HEK293T (cell line): ENCODE results near the gene ACTA1.
"Not testable (repeated sequence)": the region's sequence is repeated elsewhere in the genome, so short reads cannot be mapped to it uniquely, and the experiment has no call there.

ENCODE experiments used
- CTCF ChIA-PET: fragments of 350-600 bp; formaldehyde crosslinking; extraction: SDS; loops from one replicate; lab custom pipeline; 2021; ENCODE audit warnings: antibody characterized with exemption, inconsistent platforms; lab: Yijun Ruan, JAX
- POLR2A ChIA-PET: fragments of 350-600 bp; formaldehyde crosslinking; extraction: SDS; loops from one replicate; lab custom pipeline; 2020; ENCODE audit warnings: antibody characterized with exemption, inconsistent platforms; lab: Yijun Ruan, JAX
- DNase-seq: peaks from one replicate; pipeline ENCODE4 v3.0.0; 2012; ENCODE audit warnings: mixed read lengths; ENCODE audit errors: extremely low spot score
- ARNT ChIP-seq: fragments of 450-650 bp; IDR thresholded peaks from 2 replicates; pipeline ENCODE4 v1.6.1; 2017; ENCODE audit warnings: mild to moderate bottlenecking
- BHLHE40 ChIP-seq: fragments of 450-650 bp; IDR thresholded peaks from 2 replicates; pipeline ENCODE4 v1.6.1; 2016; ENCODE audit warnings: mild to moderate bottlenecking, moderate library complexity, borderline replicate concordance
- CTBP1 ChIP-seq: fragments of 450-650 bp; IDR thresholded peaks from 2 replicates; pipeline ENCODE4 v1.6.1; 2016; ENCODE audit warnings: borderline replicate concordance
- ELF4 ChIP-seq: fragments of 450-650 bp; IDR thresholded peaks from 2 replicates; pipeline ENCODE4 v1.6.1; 2017; ENCODE audit warnings: antibody characterized with exemption
- FOXA1 ChIP-seq: fragments of 450-650 bp; IDR thresholded peaks from 2 replicates; pipeline ENCODE4 v1.6.1; 2016; ENCODE audit warnings: mild to moderate bottlenecking
- FOXK2 ChIP-seq: fragments of 450-650 bp; IDR thresholded peaks from 2 replicates; pipeline ENCODE4 v1.6.1; 2016; ENCODE audit warnings: mild to moderate bottlenecking
- FOXM1 ChIP-seq: fragments of 450-650 bp; IDR thresholded peaks from 2 replicates; pipeline ENCODE4 v1.6.1; 2017; ENCODE audit warnings: mild to moderate bottlenecking, borderline replicate concordance
- HDGF ChIP-seq: fragments of 450-650 bp; IDR thresholded peaks from 2 replicates; pipeline ENCODE4 v1.6.1; 2017; ENCODE audit warnings: antibody characterized with exemption, borderline replicate concordance
- L3MBTL2 ChIP-seq: fragments of 450-650 bp; conservative IDR thresholded peaks from 2 replicates; pipeline ENCODE4 v1.6.1; 2016; ENCODE audit warnings: mild to moderate bottlenecking
- LEF1 ChIP-seq: fragments of 450-650 bp; IDR thresholded peaks from 2 replicates; pipeline ENCODE4 v1.6.1; 2017; ENCODE audit warnings: mild to moderate bottlenecking, borderline replicate concordance
- NFRKB ChIP-seq: fragments of 450-650 bp; IDR thresholded peaks from 2 replicates; pipeline ENCODE4 v1.6.1; 2016; ENCODE audit warnings: mild to moderate bottlenecking, moderate library complexity
- SP1 ChIP-seq: fragments of 450-650 bp; IDR thresholded peaks from 2 replicates; pipeline ENCODE4 v1.6.1; 2017
- SUZ12 ChIP-seq: fragments of 450-650 bp; IDR thresholded peaks from 2 replicates; pipeline ENCODE4 v1.6.1; 2016; ENCODE audit warnings: mild to moderate bottlenecking
- TARDBP ChIP-seq: fragments of 450-650 bp; IDR thresholded peaks from 2 replicates; pipeline ENCODE4 v1.6.1; 2016
- ZNF384 ChIP-seq: fragments of 450-650 bp; IDR thresholded peaks from 2 replicates; pipeline ENCODE4 v1.6.1; 2016
- TF ChIP-seq, protein P1 (sequence below): fragments of 450-650 bp; IDR thresholded peaks from 2 replicates; pipeline ENCODE4 v1.6.1; 2016

Gene ACTA1

DNA sequence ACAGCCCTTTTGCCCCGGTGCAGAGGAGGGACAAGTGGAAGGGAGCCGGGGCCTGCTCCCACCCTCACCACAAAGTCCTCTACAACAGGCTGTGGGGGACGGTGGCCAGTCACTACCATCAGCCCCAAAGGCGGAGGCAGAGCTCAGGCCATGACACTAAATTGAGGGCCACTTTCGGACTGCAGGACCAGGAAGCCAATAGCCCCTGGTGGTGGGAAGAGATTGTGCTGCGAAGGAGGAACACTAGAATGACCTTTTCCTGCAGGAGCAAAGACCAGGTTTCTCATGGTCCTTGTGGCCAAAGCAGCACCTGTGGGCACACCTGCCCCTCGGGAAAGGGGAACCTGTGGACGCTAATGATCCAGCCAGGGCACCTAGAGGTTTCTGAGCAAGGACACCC lies 30.3 kb downstream of the ACTA1 start:
- ChIA-PET POLR2A (no interaction called here), CTCF (interaction anchor here (0.7 kb wide), 1 partner anchor 21 kb away, joined by 3 read pairs; no protein-coding TSS in a partner anchor)
- TF ChIP-seq BHLHE40 (no peak), SP1 (no peak)
- peak; percentile 22 for DNase-seq

DNA sequence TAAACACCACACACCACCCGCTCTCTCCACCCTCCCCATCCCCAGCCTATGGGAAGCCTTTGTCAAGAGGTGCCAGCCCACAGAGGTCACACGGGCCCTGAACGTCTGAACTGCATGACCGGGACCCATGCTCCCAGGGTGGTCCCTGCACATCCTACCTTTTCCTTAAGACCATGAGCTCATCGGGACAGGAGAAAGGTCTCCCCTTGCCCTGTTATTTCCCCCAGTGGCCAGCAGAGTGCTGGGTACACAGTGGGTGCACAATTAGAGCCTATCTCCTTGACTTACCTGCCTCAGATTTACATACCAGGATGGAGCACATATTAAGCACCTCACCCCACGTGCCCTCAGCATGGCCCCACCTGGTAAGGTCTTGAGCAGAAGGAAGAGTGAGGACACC lies 30.9 kb downstream of the ACTA1 start:
- POLR2A ChIA-PET: no interaction called here

DNA sequence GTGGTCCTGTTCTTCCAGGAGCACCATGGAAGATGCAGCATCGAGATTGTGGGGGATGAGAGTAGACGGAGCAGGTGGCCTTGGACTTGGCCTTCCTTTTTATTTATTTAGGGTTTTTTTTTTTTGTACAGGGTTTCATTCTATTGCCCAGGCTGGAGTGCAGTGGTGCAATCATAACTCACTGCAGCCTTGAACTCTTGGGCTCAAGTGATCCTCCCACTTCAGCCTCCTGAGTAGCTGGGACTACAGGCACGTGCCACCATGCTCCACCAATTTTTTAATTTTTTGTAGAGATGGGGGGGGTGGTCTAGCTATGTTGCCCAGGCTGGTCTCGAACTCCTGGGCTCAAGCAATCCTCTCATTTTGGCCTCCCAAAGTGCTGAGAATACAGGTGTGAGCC lies 31.6 kb downstream of the ACTA1 start:
- DNase-seq, POLR2A ChIA-PET: not testable (repeated sequence)
- CTCF ChIA-PET: interaction anchor here (0.6 kb wide), 1 partner anchor 1173 kb away, joined by 3 read pairs; no protein-coding TSS in a partner anchor

More for the DNA sequence above, 30.9 kb downstream of the ACTA1 start:
- CTCF ChIA-PET: interaction anchor here (0.6 kb wide), 1 partner anchor 1174 kb away, joined by 3 read pairs; no protein-coding TSS in a partner anchor
- TF ChIP-seq ELF4 (no peak), HDGF (no peak), FOXM1 (no peak), LEF1 (no peak), SUZ12 (no peak), FOXA1 (no peak), FOXK2 (no peak), CTBP1 (no peak), ZNF384 (no peak), NFRKB (no peak)
- TF ChIP-seq, protein P1, sequence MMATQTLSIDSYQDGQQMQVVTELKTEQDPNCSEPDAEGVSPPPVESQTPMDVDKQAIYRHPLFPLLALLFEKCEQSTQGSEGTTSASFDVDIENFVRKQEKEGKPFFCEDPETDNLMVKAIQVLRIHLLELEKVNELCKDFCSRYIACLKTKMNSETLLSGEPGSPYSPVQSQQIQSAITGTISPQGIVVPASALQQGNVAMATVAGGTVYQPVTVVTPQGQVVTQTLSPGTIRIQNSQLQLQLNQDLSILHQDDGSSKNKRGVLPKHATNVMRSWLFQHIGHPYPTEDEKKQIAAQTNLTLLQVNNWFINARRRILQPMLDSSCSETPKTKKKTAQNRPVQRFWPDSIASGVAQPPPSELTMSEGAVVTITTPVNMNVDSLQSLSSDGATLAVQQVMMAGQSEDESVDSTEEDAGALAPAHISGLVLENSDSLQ: no peak
- no peak for DNase-seq

DNA sequence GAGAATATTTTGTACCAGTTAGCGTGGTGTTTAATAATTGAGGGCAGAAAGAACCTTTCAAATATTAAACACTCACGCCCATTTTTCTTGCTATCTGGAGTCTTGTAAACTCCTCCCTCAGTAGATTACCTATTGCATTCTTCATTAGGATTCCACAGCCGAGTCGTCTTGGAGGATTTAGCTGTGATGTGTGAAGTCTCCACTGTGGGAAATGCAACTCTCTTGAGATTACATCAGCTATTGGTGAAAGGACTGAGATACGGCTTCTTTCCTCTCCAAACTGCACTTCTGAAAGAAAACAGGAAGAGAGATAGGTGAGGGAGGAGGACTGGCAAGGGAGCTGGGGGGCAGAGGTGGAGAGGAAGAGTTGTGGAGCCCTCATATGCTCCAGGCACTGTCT lies 36.1 kb downstream of the ACTA1 start:
- no peak for TF ChIP-seq FOXM1
- TF ChIP-seq TARDBP: no peak
- no peak for TF ChIP-seq HDGF
- TF ChIP-seq FOXK2: no peak
- no peak for TF ChIP-seq BHLHE40
- no peak for TF ChIP-seq LEF1
- no peak for TF ChIP-seq L3MBTL2
- no peak for TF ChIP-seq FOXA1
- TF ChIP-seq SUZ12: no peak
- no peak for TF ChIP-seq ZNF384
- TF ChIP-seq, protein P1: no peak
- TF ChIP-seq SP1: no peak
- TF ChIP-seq NFRKB: no peak
- no peak for TF ChIP-seq ELF4
- TF ChIP-seq CTBP1: no peak
- TF ChIP-seq ARNT: no peak
- CTCF ChIA-PET: interaction anchor here (0.6 to 1.3 kb wide), 3 partner anchors 9 to 105 kb away, joined by 3 to 4 read pairs (median 3); no protein-coding TSS in a partner anchor
- no peak for DNase-seq
- POLR2A ChIA-PET: interaction anchor here (1.2 kb wide), 1 partner anchor 24 kb away, joined by 3 read pairs; no protein-coding TSS in a partner anchor

DNA sequence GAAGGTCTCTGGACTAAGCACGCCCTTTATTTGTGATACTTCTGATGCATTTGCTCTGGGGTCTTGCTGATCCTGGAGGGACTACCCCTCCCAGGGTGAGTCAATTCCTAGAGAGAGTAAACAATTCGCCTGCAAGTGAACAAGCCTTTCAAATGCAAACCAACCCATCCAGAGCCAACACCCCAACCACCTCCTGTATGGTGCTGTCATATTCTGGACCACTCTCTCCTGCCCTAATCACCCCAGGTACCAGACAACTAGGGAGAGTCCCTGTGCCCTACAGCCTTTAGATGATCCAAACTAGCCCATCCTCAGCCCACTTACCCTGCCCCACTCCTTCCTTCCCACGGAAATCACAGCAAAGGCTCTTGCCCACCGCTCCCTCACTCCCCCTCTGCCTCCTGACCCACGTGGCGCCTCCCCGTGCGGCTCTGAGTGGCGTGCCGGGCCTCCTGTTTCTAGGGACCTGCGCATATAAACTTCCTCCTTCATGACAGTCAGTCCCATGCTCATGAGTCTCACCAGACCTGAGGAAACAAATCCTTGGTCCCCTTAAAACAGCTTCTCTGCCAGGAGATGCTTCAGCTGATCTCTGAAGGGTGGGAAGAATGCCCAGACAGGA lies 37.2 kb downstream of the ACTA1 start:
- POLR2A ChIA-PET: interaction anchor here (1.2 kb wide), 1 partner anchor 23 kb away, joined by 3 read pairs; no protein-coding TSS in a partner anchor
- no peak for DNase-seq
- CTCF ChIA-PET: interaction anchor here (1.0 to 1.3 kb wide), 2 partner anchors 9 to 10 kb away, joined by 3 to 4 read pairs; no protein-coding TSS in a partner anchor
- TF ChIP-seq BHLHE40 (no peak), ARNT (no peak), ELF4 (no peak), FOXA1 (no peak), L3MBTL2 (no peak)

DNA sequence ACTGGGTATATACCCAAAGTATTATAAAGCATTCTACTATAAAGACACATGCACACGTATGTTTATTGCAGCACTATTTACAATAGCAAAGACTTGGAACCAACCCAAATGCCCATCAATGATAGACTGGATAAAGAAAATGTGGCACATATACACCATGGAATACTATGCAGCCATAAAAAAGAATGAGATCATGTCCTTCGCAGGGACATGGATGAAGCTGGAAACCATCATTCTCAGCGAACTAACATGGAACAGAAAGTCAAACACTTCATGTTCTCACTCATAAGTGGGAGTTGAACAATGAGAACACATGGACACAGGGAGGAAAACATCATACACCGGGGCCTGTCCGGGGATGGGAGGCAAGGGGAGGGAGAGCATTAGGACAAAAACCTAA lies 39.4 kb downstream of the ACTA1 start:
- CTCF ChIA-PET, DNase-seq, POLR2A ChIA-PET: not testable (repeated sequence)

DNA sequence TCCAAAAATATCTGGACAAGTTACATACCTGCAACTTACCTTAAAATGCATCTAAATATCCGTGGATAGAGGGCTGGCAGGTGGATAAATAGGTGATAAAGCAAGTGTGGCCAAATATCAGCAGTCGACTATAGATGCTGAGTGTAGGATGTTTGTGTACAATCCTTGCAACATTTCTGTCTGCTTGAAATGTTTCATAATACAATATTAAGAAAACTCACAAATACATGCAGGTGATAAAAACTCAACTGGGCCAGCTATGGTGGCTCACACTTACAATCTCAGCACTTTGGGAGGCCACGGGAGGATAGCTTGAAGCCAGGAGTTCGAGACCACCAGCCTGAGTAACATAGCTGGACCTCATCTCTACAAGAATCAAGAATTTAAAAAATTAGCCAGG lies 41.0 kb downstream of the ACTA1 start:
- CTCF ChIA-PET: no interaction called here
- no peak for TF ChIP-seq TARDBP
- TF ChIP-seq CTBP1: no peak
- DNase-seq: no peak
- POLR2A ChIA-PET: no interaction called here

DNA sequence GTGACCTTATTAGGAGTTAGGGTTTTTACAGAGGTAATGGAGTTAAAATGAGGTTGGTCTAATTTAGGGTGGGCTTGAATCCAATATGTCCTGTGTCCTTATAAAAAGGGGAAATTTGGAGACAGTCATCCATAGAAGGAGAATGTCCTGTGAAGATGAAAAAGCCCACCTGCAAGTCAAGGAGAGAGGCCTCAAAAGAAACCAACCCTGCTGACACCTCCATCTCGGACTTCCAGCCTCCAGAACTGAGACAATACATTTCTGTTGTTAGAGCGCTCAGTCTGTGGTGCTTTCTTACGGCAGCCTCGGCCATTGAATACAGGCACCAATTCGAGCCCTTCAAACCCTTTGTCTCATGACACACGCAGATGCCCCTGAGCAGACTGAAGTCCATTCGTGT lies 43.8 kb downstream of the ACTA1 start:
- no peak for DNase-seq
- ChIA-PET POLR2A (no interaction called here), CTCF (no interaction called here)
- TF ChIP-seq ELF4 (no peak), TARDBP (no peak), SP1 (no peak), FOXA1 (no peak), FOXK2 (no peak), ARNT (no peak), ZNF384 (no peak), HDGF (no peak), NFRKB (no peak), CTBP1 (no peak)
